Stimulated activated CD4-positive, alpha-beta T cell treated with anti-CD3 and anti-CD28 coated beads, Interleukin-4, amount 100 ng/mL, for 24 hours (primary cell): ENCODE measurements around the gene GCC1.
A peak's percentile ranks its signal among the peaks of the same experiment; 100 is the strongest.
"Not testable (repeated sequence)": the region's sequence is repeated elsewhere in the genome, so short reads cannot be mapped to it uniquely, and the experiment has no call there.

ENCODE experiments used
- DNase-seq: peaks from one replicate; pipeline ENCODE4 v3.0.0-alpha.2; 2020

Gene GCC1

DNA sequence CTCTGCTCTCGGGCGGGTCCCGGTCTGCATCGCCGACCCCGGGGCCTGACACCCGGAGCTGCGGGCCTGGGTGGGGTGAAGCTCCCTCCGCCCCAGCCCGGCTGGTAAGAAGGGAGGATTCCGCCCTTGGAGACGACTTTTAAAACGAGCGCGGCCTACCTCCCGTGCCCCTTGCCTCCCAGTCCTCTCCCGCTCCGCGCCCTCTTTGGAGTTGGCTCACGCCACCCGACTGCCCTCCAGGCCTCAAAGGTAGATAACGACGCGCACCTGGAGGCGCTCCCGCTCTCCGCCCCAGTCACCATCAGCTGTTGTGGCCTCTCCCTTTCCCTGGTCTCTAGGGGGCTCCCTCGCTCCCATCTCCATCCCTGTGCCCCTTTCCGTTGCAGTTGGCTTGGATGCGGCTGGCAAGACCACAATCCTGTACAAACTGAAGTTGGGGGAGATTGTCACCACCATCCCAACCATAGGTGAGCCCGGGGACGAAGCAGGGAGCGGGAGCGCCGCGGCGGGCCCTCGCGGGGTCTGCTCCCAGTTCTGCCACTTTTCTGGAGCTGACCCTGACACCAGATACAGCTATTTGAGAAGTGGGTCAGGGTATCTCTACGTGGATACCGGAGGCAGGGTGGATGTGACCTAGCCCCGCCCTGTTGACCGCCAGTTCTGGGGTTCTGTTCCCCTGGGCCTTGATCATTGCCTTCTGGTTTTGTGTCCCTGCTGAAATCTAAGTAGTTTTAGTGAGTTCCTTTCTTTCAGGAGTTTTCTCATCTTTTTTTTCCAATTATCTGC, 3.5 kb upstream of the GCC1 start:
- DNase-seq: peak; percentile 33

DNA sequence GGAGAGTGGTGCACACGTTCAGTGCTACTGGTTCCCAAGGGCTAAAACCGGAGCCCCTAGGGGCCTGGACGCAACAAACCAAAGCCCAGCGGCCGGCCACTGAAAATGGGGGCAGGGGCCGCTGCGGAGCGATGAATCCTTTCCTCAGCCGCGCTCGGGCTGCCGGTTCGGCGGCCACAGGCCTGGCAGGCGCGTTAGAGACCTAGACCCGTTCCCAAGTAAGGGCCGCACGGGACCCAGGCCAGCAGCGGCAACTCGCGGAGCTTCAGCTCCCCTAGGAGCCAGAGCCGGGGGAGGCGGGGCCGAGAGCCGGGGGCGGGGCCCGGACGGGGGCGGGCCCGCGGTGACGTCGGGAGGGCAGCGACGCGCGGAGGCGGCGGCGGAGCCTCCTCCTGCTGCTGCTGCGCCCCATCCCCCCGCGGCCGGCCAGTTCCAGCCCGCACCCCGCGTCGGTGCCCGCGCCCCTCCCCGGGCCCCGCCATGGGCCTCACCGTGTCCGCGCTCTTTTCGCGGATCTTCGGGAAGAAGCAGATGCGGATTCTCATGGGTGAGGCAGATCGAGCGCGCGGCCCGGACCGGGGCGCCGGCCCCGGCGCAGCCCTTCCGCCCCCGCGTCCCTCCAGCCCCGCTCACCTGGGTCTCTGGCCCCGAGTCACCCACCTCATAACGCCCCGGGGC, 2.8 kb upstream of the GCC1 start, which contains the start of gene ARF5:
Gene ARF5 (plus strand): TSS at position 393 of the 678 bp plus-strand sequence. CDS start 88 bp downstream, at position 481.
- DNase-seq: peak; percentile 86

DNA sequence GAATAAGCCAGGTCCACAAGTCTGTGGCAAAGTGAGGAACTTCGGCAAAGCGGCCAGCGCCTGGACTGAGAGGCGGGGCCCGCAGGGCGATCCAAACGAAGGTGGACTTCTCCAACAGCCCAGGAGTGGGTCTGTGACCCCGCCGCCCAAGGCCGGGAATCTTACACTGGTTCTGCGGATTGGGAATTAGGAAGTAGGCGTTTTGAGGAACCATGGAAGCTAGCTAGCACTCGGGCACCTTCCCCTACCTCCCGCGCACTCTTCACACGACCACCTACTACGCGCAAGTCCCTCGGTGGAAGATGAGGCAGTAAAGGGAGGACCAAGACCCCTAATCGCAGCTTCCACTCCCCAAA, 2.2 kb upstream of the GCC1 start:
- DNase-seq: no peak

DNA sequence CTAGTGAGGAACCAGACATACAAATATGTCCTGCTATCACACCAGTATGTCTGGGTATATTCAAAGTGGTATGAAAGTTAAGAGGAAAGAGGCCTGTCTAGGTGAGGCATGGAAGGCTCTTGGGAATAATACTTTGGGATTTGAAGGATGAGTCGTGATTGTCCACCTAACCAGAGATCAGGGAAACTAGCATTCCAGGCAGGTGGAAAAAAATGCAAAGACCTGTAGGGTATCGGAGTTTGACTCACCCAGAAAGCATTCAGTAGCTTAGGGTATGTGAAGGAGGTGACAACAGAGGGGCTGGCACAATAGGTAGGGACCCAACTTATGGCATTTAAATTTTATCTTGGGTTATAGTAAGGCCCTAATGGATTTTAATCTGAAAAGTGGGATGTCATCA, 950 bp upstream of the GCC1 start:
- DNase-seq: no peak

DNA sequence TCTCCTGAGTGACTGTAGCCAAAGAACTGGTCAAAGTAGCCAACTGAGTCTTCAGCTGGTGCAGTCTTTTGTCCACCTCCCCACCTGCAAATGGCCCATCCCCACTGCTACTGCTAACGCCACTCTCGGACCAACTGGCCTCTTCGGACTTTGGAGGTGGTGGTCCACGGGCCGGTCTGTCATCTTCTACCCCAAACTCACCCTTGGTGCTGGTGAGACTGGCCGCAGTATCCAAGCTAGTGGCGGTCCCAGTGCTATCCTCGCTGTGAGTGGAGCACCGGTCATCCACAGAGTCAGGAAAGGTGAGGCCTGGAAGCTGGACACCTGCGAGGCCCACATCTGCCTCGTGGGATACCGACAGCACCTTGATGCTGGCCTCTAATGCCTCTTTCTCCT, 750 bp downstream of the GCC1 start:
- DNase-seq: no peak

DNA sequence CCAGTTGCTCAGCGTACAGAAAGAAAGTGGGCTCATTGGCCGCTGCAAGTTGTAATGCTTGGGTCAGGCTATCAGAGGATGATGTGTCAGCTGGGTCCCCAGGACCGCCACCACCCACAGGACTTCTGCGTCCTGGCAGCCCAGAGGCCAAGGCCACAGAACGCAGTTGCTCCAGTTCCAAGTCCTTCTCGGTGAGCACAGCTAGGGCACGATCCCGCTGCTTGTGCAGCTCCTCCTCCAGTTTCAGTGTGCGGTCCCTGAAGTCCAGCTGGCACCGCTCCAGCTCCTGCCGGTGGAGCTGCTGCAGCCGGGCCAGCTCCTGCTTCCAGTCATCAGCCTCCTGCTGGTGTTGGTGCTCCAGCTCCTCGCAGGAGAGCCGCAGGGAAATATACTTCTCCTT, 3.0 kb downstream of the GCC1 start:
- DNase-seq: no peak

DNA sequence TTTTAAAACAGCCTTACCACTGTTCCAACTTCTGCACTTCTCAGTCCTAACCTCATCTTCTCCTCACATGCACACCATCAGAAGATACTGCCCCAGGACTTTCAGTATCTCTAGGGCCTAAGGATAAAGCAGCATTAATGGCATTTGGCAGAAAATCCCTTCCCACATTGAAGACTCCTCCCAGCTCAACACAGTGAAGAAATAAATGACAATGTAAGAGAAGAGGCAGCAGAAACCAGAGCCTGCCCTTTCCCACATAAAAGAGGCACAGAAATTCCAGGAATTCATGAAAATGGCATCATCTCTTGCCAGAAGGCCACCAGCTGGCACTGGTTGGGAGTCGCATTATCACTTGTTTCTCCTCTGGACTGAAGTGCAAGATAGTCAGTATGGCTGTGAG, 3.7 kb downstream of the GCC1 start:
- DNase-seq: no peak

DNA sequence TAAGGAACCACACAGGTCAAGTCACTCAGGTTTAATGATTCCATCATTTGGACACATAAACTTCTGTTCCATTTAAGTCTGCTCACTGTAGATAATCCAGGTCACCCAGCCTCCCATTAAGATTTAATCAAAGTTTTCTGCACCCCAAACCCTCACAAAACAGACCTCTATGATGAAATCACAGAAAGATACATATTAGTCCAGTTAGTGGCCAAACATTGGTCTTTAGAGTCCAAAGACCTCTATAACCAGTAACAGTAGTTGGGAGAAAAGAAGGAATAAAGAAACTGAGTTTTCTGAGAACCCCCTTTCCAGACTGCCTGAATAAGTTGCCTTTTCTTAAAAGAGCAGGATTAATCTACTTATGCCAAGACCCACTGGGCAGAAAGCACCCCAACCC, 4.8 kb downstream of the GCC1 start:
- no peak for DNase-seq

DNA sequence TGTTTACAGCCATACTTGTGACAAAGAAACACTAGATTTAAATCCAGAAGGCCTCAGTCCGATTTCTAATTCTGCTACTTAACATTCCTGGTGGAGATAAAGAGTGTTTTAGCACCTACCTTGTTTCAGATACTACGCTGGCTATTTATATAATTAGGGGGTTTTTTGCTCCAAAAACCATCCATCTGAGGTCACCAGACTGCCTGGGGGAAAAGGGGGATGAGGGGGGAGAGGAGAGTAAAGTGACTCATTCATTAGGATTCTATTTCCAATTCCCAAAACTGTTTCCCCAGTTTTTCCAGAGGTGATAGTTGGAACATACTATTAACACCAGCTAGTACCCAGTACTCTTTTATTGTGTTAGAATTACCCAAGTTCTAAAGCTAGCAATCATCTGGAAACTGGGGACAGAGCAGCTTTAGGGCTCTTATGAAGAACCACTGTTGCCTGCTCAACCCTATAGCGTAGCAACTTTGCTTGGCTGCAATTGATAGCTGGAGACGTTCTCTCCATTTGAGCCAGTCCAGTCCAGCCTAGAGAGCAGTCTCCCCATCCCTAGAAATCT, 6.6 kb downstream of the GCC1 start:
- DNase-seq: no peak

DNA sequence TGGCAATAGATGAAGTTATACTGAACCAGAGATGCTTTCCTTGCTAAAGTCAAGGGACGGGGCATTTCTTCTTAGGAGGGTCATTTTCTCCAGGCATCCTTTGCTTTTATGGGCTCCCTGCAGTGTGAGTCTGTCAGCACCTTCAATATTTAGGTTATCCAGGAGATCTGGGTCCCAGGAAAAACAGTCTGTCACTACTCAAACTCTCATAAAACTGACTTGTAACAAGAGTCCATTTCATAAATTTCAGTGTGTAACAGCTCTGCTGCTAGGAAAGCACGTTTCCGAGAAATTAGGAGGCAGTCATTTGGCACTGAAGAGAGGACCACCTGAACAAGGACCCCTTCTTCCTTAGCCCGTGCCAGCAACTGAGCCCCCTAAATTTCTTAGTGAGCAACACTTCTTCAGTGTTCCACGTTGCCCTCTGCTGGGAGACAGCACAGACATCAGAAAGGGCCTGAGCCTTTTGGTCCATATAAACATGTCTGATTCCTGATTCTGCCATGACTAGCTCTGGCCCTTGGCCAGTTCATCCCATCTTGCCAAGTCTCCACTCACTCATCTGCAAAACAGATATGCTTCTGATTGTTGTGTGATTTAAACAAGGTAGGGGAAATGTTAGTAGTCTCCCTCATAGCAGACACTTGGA, 7.2 kb downstream of the GCC1 start:
- no peak for DNase-seq

DNA sequence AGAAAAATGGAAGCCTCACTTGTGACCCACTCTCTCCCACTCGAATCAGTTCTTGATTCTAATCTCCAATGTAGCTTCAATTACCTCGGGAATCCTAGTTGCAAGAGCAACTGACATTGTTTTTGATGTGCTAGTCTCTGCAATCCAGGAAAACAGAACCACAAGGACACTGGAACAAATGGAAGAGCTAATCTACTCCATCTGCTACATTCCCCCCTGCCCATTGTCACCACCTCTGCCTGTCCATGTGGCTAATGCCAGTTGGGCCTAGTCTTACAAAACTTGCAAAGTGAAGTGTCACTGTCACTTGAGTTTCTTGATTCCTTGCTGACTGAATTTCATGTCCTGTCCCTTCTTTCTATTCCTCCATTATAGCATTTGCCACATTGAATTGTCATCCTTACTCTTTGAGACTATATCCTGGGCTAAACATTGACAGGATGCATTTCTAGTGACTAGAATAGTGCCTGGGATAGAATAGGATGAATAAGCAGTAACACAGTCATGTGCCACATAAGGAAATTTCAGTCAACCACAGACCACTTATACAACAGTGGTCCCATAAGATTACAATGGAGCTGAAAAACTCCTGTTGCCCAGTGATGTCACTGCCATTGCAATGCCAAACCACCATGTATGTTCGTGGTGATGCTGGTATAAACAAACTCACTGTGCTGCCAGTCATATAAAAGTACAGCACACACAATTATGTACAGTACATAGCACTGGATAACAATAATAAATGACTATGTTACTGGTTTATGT, 13.5 kb downstream of the GCC1 start:
- DNase-seq: no peak

DNA sequence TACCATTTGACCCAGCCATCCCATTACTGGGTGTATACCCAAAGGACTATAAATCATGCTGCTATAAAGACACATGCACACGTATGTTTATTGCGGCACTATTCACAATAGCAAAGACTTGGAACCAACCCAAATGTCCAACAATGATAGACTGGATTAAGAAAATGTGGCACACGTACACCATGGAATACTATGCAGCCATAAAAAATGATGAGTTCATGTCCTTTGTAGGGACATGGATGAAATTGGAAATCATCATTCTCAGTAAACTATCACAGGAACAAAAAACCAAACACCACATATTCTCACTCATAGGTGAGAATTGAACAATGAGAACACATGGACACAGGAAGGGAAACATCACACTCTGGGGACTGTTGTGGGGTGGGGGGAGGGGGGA, 17.4 kb downstream of the GCC1 start:
- not testable (repeated sequence) for DNase-seq

DNA sequence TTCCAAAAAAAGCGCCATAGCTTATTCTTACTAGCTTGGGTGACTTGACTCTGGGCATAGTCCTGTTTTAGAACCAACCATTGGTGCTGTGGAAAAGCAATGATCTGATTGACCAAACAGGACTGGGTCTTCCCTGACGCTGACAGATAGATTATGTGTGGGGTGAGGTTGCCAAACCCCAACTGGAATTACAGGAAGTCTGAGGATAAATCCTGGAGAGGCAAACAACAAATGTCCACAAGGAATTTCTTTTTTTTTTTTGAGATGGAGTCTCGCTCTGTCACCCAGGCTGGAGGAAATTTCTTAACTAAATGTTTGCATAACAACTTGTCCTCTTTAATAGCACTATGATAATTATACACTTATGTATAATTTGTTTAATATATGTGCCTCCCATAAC, 19.2 kb downstream of the GCC1 start:
- DNase-seq: no peak

DNA sequence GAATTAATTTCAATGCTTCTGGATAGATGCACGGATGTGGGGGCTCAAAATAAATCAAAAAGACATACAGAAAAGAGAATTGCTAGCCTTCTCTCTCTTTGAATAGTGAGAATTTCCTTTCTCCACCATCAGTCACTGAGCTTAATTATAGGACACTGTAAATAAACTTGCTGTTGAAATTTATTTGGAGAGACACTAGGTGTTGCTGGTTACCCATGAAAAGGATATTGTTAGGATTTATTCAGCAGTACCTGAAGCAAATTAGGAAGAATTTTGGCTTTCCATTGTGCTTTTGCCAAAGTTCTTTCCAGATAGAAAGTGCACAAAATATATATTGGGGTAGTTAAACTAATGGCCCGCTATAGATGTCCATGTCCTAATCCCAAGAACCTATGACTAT, 27.6 kb downstream of the GCC1 start:
- no peak for DNase-seq

DNA sequence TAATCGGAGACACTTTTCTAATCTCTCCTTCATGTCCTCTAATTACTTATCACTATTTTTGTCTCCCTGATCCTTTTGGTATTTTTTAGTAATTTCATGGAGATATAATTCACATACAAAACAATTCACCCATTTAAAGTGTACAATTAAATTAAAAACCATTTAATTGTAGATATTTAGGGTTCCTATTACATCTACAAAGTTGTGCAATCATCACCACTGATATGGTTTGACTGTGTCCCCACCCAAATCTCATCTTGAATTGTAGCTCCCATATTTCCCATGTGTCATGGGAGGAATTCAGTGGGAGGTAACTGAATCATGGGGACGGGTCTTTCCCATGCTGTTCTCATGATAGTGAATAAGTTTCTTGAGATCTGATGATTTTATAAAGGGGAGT, 29.0 kb downstream of the GCC1 start:
- no peak for DNase-seq

DNA sequence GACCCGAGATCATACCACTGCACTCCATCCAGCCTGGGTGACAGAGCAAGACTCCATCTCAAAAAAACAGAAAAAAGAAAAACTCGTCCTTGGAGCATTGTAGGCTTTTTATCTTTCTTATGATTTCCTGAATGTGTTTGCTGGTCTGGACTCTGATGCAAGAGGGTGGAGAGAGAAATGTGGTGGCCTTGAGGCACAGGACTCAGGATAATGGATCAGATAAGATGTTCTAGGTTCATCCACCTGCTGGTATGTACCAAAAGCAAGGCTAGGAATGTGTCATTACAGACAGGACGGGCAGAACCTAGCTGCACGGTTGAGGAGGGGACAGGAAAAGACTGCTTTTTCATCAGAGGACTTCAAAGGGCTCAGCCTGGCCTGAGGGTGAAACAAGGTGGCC, 33.5 kb downstream of the GCC1 start:
- no peak for DNase-seq

DNA sequence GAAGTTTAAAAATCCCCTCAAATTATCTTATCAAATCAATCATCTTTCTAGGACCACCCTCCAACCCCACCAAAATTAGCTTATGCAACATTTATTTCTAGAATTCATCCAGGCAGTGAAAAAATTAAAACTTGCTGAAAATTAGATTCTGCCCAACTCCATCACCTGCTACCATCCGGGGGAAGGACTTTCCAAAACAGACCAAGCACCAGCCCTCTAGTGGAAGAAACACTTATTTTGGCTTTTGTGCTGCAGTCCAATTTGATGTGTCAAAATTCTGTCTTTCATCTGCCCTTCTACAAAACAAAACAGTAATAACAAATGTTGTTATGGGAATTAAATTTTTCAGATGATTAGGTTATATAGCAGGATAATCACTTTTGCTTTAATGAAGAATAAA, 35.1 kb downstream of the GCC1 start:
- DNase-seq: no peak

DNA sequence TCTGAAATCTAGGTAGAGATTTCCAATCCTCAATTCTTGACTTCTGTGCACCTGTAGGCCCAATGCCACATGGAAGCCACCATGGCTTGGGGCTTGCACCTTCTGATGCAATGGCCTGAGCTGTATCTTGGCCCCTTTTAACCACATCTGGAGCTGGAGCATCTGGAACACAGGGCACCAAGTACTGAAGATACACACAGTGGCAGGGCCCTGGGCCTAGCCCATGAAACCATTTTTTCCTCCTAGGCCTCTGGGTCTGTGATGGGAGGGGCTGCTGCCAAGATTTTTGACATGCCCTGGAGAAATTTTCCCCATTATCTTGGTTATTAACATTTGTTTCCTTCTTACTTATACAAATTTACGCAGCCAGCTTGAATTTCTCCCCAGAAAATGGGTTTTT, 39.1 kb downstream of the GCC1 start:
- DNase-seq: no peak

DNA sequence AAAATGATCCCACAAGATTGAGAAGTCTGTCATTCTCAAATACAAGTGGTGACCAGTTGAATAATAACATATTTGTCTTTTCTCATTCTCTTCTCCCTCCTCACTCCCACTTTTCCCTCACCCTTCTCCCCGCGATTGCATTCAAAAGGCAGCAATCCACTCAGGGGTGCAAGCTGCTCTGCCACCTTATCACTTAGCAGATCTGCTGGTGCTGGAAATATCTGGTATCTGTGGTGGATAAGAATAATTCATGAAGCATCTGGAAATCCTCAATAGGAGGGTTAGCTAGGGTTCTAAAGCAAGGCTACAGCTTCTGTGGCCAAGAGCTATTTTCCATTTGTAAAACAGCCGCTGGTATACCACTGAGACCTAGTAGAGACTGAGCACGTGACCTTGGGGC, 43.8 kb downstream of the GCC1 start:
- DNase-seq: no peak

DNA sequence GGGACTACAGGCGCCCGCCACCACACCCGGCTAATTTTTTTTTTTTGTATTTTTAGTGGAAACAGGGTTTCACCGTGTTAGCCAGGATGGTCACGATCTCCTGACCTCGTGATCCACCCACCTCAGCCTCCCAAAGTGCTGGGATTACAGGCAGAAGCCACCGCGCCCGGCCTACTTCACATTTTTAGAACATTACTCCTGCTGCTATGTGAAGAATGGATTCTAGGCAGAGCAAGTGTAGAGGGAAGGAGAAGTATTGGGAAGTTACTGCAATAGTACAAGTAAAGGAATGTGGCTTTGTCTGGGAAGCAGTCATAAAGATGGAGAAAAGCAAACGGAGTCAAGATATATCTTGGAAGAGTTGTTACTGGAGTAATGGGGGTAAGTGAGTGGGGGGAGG, 44.9 kb downstream of the GCC1 start:
- DNase-seq: not testable (repeated sequence)

DNA sequence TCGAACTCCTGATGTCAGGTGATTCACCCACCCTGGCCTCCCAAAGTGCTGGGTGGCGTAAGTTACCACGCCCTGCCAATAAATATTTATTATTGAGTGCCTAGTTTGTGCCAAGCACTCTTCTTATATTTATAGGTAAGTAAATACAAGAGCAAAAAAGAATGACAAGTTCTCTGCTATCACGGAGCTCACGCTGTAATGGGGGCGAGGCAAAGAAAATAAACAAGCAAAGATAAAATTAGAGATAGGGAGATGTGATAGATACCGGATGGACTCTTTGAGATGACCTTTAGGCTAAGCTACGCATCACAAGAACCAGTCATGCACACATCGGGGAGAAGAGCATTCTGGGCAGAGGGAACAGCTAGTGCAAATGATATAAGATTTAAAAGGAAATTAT, 46.3 kb downstream of the GCC1 start:
- DNase-seq: no peak

DNA sequence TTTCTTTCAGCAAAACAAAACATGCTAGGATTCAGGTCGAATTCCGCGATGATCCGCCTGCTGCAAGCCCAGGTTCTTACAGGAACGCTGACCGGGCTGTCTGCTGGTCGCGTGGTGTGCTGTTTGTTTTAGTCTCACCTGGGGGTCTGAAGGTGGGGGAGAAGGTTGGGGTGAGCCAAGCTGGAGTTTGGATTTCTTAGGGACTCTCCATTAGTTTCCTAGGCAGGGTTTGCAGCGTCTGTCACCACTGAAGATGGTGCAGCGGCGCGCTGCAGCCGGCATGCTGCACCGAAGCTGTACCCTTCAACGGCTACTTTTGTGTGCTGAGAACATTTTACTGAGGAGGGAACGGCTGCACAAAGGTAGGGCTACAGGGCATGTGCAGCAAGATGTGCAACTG, 48.7 kb downstream of the GCC1 start:
- no peak for DNase-seq

DNA sequence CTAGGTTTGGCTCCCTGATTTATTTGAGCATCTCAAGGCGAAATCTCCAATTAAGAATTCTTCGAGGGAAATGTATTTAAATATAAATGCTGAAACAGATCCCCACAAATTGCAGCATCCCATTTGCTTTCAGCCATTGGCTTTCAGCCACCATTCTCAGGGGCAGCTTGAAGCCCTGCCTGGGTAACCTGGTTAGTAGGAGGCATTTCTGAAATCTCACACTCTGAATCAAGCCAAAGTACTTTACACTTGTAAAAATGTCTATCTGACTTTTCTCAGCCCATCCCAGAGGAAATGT, 49.1 kb downstream of the GCC1 start:
- no peak for DNase-seq
